GM21360 (cell line): ENCODE measurements around the gene PRKCE.

Experiments used
- ATAC-seq: cut with Tn5 transposase; IDR thresholded peaks from one replicate; pipeline ENCODE4 v1.9.1; 2021; ENCODE audit warnings: mild to moderate bottlenecking, moderate library complexity; ENCODE audit not compliant: unreplicated experiment

PRKCE gene

GRCh38 chr2:45979065-45979464, 327.6 kb downstream of the PRKCE start:
- ATAC-seq = no peak

GRCh38 chr2:45980161-45980865, 328.8 kb downstream of the PRKCE start:
- no peak for ATAC-seq

DNA sequence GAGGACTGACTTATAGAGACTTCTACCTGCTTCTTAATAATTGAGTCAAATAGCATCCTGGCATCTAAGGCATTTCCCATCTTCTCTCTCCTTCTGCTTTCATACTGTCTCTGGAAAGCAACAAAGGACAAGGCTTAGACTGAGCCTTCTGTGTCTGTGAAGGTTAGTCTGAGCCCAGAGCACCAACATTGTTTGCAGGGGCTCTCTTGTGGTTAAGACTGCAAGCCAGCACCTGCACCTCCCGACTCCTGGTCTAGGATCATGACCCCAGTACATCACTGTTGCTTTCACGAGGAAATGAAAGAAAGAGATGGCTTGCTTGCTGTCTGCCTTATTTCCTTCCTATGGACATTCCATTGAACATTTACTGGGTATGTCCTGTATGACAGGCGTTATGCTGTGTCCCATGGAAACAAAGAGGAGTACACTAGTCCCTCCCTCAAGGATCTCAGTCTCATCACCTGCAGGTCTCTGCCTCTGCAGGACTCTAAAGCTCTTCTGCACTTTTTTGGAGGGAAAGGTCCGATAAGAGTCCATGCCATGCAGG, 330.0 kb downstream of the PRKCE start:
- no peak for ATAC-seq

GRCh38 chr2:45982096-45982495, 330.6 kb downstream of the PRKCE start:
- no peak for ATAC-seq

DNA sequence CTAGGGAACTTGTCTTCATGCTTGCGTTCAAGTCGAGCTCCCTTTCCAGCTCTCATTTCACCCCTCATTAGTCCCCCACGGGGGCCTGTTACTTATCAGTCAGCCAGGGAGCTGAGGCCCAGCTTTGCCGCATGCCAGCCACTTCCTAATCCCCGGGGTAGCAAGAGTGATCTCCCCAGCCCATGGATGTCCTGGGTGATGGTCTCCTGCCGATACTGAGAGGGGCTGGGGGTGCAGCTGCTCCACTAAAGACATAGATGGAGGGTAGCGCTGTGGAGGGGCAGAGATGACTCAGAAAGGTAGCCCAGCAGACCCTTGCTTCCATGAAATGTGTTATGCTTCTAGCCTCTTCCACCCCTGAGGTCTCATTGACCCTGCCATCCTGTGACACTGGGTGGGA, 331.7 kb downstream of the PRKCE start:
- no peak for ATAC-seq

GRCh38 chr2:45984366-45984765, 332.9 kb downstream of the PRKCE start:
- no peak for ATAC-seq

- no peak for ATAC-seq
These were observed 333.5 kb downstream of the PRKCE start for GRCh38 chr2:45984896-45985473.

- ATAC-seq = no peak
These were observed 335.0 kb downstream of the PRKCE start for GRCh38 chr2:45986509-45986908.

DNA sequence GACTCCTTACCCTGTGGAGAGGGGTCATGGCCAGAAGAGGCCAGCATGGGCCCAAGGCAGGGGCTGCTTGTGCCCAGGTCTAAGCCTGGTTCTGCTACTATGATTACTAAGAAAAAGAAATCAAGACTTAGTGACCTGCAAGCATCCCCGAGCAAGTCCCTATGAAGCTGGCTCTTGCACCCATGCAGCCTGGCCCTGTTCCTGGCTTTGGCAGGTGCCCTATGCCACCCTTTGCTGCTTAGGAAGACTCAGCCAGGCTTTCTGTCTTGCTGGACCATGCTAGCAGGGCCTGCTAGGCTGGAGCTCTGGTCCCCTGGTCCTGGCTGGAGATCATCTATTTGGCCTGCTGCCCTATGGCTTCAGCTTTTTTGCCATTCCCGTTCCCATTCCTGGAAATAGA, 336.4 kb downstream of the PRKCE start:
- no peak for ATAC-seq

- no peak for ATAC-seq
These were observed 337.4 kb downstream of the PRKCE start for GRCh38 chr2:45988879-45989278.

DNA sequence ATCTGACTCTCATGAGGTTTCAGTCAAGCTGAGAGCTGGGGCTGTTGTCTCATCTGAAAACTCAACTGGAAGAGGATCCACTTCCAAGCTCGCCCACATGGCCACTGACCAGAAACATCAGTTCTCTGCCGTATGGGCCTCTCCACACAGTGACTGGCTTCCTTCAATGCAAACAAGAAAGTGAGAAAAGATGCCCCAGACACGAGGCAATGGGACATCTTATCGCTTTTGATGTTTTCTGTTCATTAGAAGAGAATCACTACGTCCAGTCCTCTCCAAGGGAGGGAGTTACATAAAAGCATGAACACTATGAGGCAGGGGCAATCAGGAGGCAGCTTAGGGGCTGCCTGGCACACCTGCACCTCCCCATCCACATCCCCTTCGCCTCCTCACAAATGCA, 338.7 kb downstream of the PRKCE start:
- no peak for ATAC-seq

- ATAC-seq = no peak
These were observed 340.7 kb downstream of the PRKCE start for GRCh38 chr2:45992021-45992740.

GRCh38 chr2:45992741-45993475, 341.4 kb downstream of the PRKCE start:
- ATAC-seq = no peak

GRCh38 chr2:45993476-45993991, 342.1 kb downstream of the PRKCE start:
- ATAC-seq = no peak

DNA sequence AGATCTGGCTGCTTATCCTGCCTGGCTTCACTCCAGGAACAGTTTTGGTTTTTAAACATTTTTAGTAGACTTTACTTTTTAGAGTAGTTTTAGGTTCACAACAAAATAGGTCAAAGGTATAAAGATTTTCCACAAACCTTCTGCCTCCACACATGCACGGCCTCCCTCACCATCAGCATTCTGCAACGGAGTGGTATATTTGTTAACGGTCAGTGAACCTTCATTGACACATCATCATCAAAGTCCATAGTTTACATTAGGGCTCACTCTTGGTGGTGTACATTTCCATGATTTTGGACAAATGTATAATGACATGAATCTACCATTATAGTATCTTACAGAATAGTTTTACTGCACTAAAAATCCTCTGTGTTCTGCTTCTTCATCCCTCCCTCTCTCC, 342.6 kb downstream of the PRKCE start:
- no peak for ATAC-seq

GRCh38 chr2:46000660-46001059, 349.2 kb downstream of the PRKCE start:
- no peak for ATAC-seq

- no peak for ATAC-seq
These were observed 349.8 kb downstream of the PRKCE start for GRCh38 chr2:46001290-46001689.

- ATAC-seq = no peak
These were observed 350.4 kb downstream of the PRKCE start for GRCh38 chr2:46001741-46002506.

GRCh38 chr2:46002507-46002883, 351.0 kb downstream of the PRKCE start:
- no peak for ATAC-seq

DNA sequence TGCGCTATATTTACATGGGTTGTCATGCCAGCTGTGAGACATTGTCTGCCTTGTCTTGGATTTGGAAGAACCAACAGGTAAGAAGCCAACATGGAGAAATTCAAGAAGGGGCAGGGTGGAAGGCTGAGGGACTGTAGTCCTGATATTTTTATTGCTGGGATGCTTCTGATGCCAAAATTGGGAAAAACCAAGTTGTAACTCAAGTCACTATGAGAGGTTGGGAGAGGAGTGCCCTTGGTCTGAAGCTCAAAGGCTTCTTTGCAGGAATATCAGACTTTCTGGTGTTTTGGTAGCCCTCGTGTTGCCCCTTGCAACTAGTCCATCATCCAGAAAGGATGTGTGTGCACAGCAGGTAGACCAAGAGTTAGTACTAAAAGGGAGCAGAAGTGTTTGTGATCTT, 351.5 kb downstream of the PRKCE start:
- no peak for ATAC-seq
